Measurements from ENCODE around the gene METTL21A. TPM values are rescaled to one million over a fixed set of nuclear protein-coding genes. Genes with fewer than 3 reads are reported as not detected.
"Not testable (repeated sequence)": the region's sequence is repeated elsewhere in the genome, so short reads cannot be mapped to it uniquely, and the experiment has no call there.

METTL21A gene
- total RNA-seq, 2 donors from 2014 or later = 5.3 to 17.4 TPM

GRCh38 chr2:207655000-207655399 lies 29.8 kb upstream of the METTL21A start:
- H3K27me3 ChIP-seq = no peaks in the 10 kb centered on the region
- H3K27ac ChIP-seq = no peak overlapping the region
- H3K36me3 ChIP-seq (replicated peaks in 1 of 2; ENCODE audit: insufficient read depth in 1 of 2, low read depth in 2 of 2) = no peaks in the 10 kb centered on the region
- H3K4me1 ChIP-seq = no peaks in the 10 kb centered on the region
- ATAC-seq = no peak
- WGBS, 2 donors = 76 to 78% methylated on average over 4 of the region's 4 CpGs
- no peak for TF ChIP-seq CTCF (IDR thresholded peaks at IDR 0.05)
- no peak for TF ChIP-seq POLR2A (IDR thresholded peaks at IDR 0.05)
- no peak overlapping the region for H3K4me3 ChIP-seq
- no peak for DNase-seq
- intact Hi-C loops (cut with DNase I) = no loop called here
- H3K9me3 ChIP-seq = no peaks in the 10 kb centered on the region

GRCh38 chr2:207646582-207646981 lies 21.4 kb upstream of the METTL21A start:
- not testable (repeated sequence) for H3K36me3 ChIP-seq (replicated peaks in 1 of 2; ENCODE audit: insufficient read depth in 1 of 2, low read depth in 2 of 2)

GRCh38 chr2:207643892-207644291 lies 18.7 kb upstream of the METTL21A start:
- TF ChIP-seq CTCF (IDR thresholded peaks at IDR 0.05) (no peak), POLR2A (IDR thresholded peaks at IDR 0.05) (no peak)
- Histone ChIP-seq H3K4me1 (no peaks in the 10 kb centered on the region), H3K27ac (no peak overlapping the region), H3K36me3 (replicated peaks in 1 of 2; ENCODE audit: insufficient read depth in 1 of 2, low read depth in 2 of 2) (no peaks in the 10 kb centered on the region), H3K4me3 (no peak overlapping the region), H3K27me3 (no peaks in the 10 kb centered on the region), H3K9me3 (no peaks in the 10 kb centered on the region)
- DNase-seq (no peak), ATAC-seq (no peak)
- WGBS, 2 donors = 89 to 97% methylated on average over 1 of the region's 1 CpG
- intact Hi-C loops (cut with DNase I) = no loop called here

More at GRCh38 chr2:207646582-207646981, 21.4 kb upstream of the METTL21A start:
- intact Hi-C loops (cut with DNase I); H3K27me3 ChIP-seq; H3K4me3 ChIP-seq; H3K4me1 ChIP-seq; DNase-seq; ATAC-seq; H3K27ac ChIP-seq; H3K9me3 ChIP-seq: not testable (repeated sequence)
- 84 to 86% methylated on average over 7 of the region's 7 CpGs for WGBS, 2 donors

- no peak overlapping the region for H3K27ac ChIP-seq
- H3K36me3 ChIP-seq (replicated peaks in 1 of 2; ENCODE audit: insufficient read depth in 1 of 2, low read depth in 2 of 2) = no peaks in the 10 kb centered on the region
- no peak overlapping the region for H3K4me3 ChIP-seq
- H3K27me3 ChIP-seq = no peaks in the 10 kb centered on the region
- WGBS, 2 donors = 67 to 79% methylated on average over 1 of the region's 1 CpG
- no peaks in the 10 kb centered on the region for H3K9me3 ChIP-seq
- TF ChIP-seq POLR2A (IDR thresholded peaks at IDR 0.05) (no peak), CTCF (IDR thresholded peaks at IDR 0.05) (no peak)
- intact Hi-C loops (cut with DNase I) = no loop called here
- DNase-seq (no peak), ATAC-seq (no peak)
- no peaks in the 10 kb centered on the region for H3K4me1 ChIP-seq
These were observed 15.5 kb upstream of the METTL21A start for GRCh38 chr2:207640661-207641060.

- DNase-seq (no peak), ATAC-seq (no peak)
- no peaks in the 10 kb centered on the region for H3K36me3 ChIP-seq (replicated peaks in 1 of 2; ENCODE audit: insufficient read depth in 1 of 2, low read depth in 2 of 2)
- H3K27ac ChIP-seq = no peak overlapping the region
- no peaks in the 10 kb centered on the region for H3K4me1 ChIP-seq
- no peaks in the 10 kb centered on the region for H3K9me3 ChIP-seq
- TF ChIP-seq POLR2A (IDR thresholded peaks at IDR 0.05) = no peak
- no peak for TF ChIP-seq CTCF (IDR thresholded peaks at IDR 0.05)
- no peak overlapping the region for H3K4me3 ChIP-seq
- H3K27me3 ChIP-seq = no peaks in the 10 kb centered on the region
- intact Hi-C loops (cut with DNase I) = no loop called here
These were observed 15.0 kb upstream of the METTL21A start for GRCh38 chr2:207640160-207640559.

GRCh38 chr2:207639288-207639687 lies 14.1 kb upstream of the METTL21A start:
- 92 to 94% methylated on average over 3 of the region's 3 CpGs for WGBS, 2 donors
- ATAC-seq; DNase-seq; H3K4me3 ChIP-seq; H3K36me3 ChIP-seq (replicated peaks in 1 of 2; ENCODE audit: insufficient read depth in 1 of 2, low read depth in 2 of 2); H3K27ac ChIP-seq; H3K4me1 ChIP-seq; H3K27me3 ChIP-seq; H3K9me3 ChIP-seq: not testable (repeated sequence)
- intact Hi-C loops (cut with DNase I) = loop anchor here (10.0 kb wide), 1 partner anchor 66 kb away; no protein-coding TSS in a partner anchor
